Panc1 (cell line): ENCODE measurements around the gene ZNF180. TPM values are rescaled to one million over a fixed set of nuclear protein-coding genes. Genes with fewer than 3 reads are reported as not detected.
A peak's percentile ranks its signal among the peaks of the same experiment; 100 is the strongest.

Experiments used
- ATAC-seq: fragments of 200-7000 bp; cut with Tn5 transposase; 2 replicates; pipeline ENCODE4 v1.9.1; 2020; ENCODE audit warnings: mild to moderate bottlenecking, moderate library complexity
- BruUV-seq: library from RNA; stranded (reverse); fragments of 400-500 nt; replicated peaks from 2 replicates; lab custom pipeline; 2021; lab: Mats Ljungman, UMichigan
- CTCF ChIA-PET: fragments of 300-600 bp; sonication (Branson Sonifier 250); formaldehyde crosslinking; loops from one replicate; lab custom pipeline; 2022; ENCODE audit warnings: antibody characterized with exemption; lab: Charles Lee
- POLR2A ChIA-PET: fragments of 300-600 bp; sonication (Branson Sonifier 250); formaldehyde crosslinking; loops from one replicate; lab custom pipeline; 2022; ENCODE audit warnings: antibody characterized with exemption; lab: Charles Lee
- DNase-seq: peaks from one replicate; pipeline ENCODE4 v3.0.0-alpha.2; 2010; ENCODE audit warnings: low read depth, low spot score
- H3K27ac ChIP-seq: 2 replicates; pipeline ENCODE4 v1.5.1; 2011; ENCODE audit warnings: mild to moderate bottlenecking, low read length, inconsistent platforms
- H3K27me3 ChIP-seq: fragments of 200-500 bp; sonication (Bioruptor generic); 2 replicates; pipeline ENCODE4 v1.6.0; 2014; ENCODE audit warnings: low read length, inconsistent platforms; ENCODE audit not compliant: control insufficient read depth, insufficient read depth
- H3K36me3 ChIP-seq: fragments of 200-500 bp; sonication (Bioruptor generic); 2 replicates; pipeline ENCODE4 v1.5.1; 2014; ENCODE audit warnings: inconsistent platforms, mild to moderate bottlenecking, low read length, moderate library complexity; ENCODE audit not compliant: control insufficient read depth, insufficient read depth
- H3K4me1 ChIP-seq: 2 replicates; pipeline ENCODE4 v1.5.1; 2011; ENCODE audit warnings: inconsistent platforms, mild to moderate bottlenecking, low read length, moderate library complexity; ENCODE audit not compliant: control insufficient read depth, insufficient read depth
- H3K4me3 ChIP-seq, 2 experiments: 2 replicates each; pipeline ENCODE4 v1.5.1; 2011 to 2012; ENCODE audit warnings: low read depth in 2 of 2, low read length in 2 of 2, mild to moderate bottlenecking in 2 of 2, inconsistent platforms in 1 of 2, moderate library complexity in 1 of 2
- H3K9me3 ChIP-seq: fragments of 200-500 bp; sonication (Bioruptor generic); 2 replicates; pipeline ENCODE4 v1.5.1; 2014; ENCODE audit warnings: low read depth, mild to moderate bottlenecking, inconsistent platforms, low read length, moderate library complexity; ENCODE audit not compliant: control insufficient read depth, insufficient read depth
- POLR2AphosphoS5 ChIP-seq: IDR thresholded peaks from 2 replicates; pipeline ENCODE4 v1.6.1; 2012; ENCODE audit warnings: mild to moderate bottlenecking, low read depth, low read length, moderate library complexity
- SIN3A ChIP-seq: IDR thresholded peaks from 2 replicates; pipeline ENCODE4 v1.6.1; 2012; ENCODE audit warnings: low read depth, mild to moderate bottlenecking, low read length, moderate library complexity, borderline replicate concordance; ENCODE audit not compliant: insufficient read depth
- TCF7L2 ChIP-seq: IDR thresholded peaks from 2 replicates; pipeline ENCODE4 v1.6.1; 2011; ENCODE audit warnings: mild to moderate bottlenecking, low read depth, low read length, inconsistent platforms
- in situ Hi-C: cut with HindIII; loops from 2 replicates; pipeline ENCODE4 v1.10.0; 2016; ENCODE audit warnings: low sequenced_read_pairs, low pct_unique_long_range_greater_than_20kb
- intact Hi-C: fragments of 100-400 bp; cut with micrococcal nuclease; formaldehyde crosslinking; loops from one replicate; pipeline ENCODE4 v1.10.0; 2022; ENCODE audit not compliant: unreplicated experiment
- total RNA-seq: library from RNA; stranded (reverse); gene quantifications from one replicate; pipeline ENCODE4 v1.2.1, GENCODE V29; 2021; ENCODE audit not compliant: unreplicated experiment
- TF ChIP-seq, protein P1 (sequence below): fragments of 450-650 bp; IDR thresholded peaks from 2 replicates; pipeline ENCODE4 v1.5.1; 2017; ENCODE audit warnings: mild to moderate bottlenecking
- TF ChIP-seq, protein P2 (sequence below), 2 experiments: IDR thresholded peaks; 2 replicates each; pipeline ENCODE4 v1.6.1; 2011 to 2012; ENCODE audit warnings: low read depth in 2 of 2, control low read depth in 1 of 2, low read length in 1 of 2, mild to moderate bottlenecking in 1 of 2, moderate library complexity in 1 of 2; ENCODE audit not compliant: insufficient read depth in 1 of 2

Gene ZNF180
- total RNA-seq, 1 experiment from 2014 or later = 6.7 TPM

- ChIA-PET POLR2A (no interaction called here), CTCF (no interaction called here)
- Histone ChIP-seq H3K4me3 (no peak overlapping the region), H3K27ac (no peak overlapping the region), H3K9me3 (no peaks in the 10 kb centered on the region), H3K36me3 (no peaks in the 10 kb centered on the region), H3K27me3 (no peaks in the 10 kb centered on the region), H3K4me1 (peaks cover 4% of the 10 kb centered on the region; the same call in 1 of the 2 replicates)
- intact Hi-C loops (no loop called here), in situ Hi-C loops (no loop called here)
- DNase-seq (no peak), ATAC-seq (no peak)
- TF ChIP-seq, protein P1, sequence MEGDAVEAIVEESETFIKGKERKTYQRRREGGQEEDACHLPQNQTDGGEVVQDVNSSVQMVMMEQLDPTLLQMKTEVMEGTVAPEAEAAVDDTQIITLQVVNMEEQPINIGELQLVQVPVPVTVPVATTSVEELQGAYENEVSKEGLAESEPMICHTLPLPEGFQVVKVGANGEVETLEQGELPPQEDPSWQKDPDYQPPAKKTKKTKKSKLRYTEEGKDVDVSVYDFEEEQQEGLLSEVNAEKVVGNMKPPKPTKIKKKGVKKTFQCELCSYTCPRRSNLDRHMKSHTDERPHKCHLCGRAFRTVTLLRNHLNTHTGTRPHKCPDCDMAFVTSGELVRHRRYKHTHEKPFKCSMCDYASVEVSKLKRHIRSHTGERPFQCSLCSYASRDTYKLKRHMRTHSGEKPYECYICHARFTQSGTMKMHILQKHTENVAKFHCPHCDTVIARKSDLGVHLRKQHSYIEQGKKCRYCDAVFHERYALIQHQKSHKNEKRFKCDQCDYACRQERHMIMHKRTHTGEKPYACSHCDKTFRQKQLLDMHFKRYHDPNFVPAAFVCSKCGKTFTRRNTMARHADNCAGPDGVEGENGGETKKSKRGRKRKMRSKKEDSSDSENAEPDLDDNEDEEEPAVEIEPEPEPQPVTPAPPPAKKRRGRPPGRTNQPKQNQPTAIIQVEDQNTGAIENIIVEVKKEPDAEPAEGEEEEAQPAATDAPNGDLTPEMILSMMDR = no peak
- TF ChIP-seq POLR2AphosphoS5 (no peak), TCF7L2 (no peak), SIN3A (no peak)
- TF ChIP-seq, protein P2, sequence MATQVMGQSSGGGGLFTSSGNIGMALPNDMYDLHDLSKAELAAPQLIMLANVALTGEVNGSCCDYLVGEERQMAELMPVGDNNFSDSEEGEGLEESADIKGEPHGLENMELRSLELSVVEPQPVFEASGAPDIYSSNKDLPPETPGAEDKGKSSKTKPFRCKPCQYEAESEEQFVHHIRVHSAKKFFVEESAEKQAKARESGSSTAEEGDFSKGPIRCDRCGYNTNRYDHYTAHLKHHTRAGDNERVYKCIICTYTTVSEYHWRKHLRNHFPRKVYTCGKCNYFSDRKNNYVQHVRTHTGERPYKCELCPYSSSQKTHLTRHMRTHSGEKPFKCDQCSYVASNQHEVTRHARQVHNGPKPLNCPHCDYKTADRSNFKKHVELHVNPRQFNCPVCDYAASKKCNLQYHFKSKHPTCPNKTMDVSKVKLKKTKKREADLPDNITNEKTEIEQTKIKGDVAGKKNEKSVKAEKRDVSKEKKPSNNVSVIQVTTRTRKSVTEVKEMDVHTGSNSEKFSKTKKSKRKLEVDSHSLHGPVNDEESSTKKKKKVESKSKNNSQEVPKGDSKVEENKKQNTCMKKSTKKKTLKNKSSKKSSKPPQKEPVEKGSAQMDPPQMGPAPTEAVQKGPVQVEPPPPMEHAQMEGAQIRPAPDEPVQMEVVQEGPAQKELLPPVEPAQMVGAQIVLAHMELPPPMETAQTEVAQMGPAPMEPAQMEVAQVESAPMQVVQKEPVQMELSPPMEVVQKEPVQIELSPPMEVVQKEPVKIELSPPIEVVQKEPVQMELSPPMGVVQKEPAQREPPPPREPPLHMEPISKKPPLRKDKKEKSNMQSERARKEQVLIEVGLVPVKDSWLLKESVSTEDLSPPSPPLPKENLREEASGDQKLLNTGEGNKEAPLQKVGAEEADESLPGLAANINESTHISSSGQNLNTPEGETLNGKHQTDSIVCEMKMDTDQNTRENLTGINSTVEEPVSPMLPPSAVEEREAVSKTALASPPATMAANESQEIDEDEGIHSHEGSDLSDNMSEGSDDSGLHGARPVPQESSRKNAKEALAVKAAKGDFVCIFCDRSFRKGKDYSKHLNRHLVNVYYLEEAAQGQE (IDR thresholded peaks at IDR 0.05; ENCODE audit: insufficient read depth in 1 of 2, low read depth in 2 of 2, low read length in 1 of 2) = no peak
- no TSS peak for BruUV-seq
Measured at GRCh38 chr19:44451687-44452086, 48.6 kb downstream of the ZNF180 start.

DNA sequence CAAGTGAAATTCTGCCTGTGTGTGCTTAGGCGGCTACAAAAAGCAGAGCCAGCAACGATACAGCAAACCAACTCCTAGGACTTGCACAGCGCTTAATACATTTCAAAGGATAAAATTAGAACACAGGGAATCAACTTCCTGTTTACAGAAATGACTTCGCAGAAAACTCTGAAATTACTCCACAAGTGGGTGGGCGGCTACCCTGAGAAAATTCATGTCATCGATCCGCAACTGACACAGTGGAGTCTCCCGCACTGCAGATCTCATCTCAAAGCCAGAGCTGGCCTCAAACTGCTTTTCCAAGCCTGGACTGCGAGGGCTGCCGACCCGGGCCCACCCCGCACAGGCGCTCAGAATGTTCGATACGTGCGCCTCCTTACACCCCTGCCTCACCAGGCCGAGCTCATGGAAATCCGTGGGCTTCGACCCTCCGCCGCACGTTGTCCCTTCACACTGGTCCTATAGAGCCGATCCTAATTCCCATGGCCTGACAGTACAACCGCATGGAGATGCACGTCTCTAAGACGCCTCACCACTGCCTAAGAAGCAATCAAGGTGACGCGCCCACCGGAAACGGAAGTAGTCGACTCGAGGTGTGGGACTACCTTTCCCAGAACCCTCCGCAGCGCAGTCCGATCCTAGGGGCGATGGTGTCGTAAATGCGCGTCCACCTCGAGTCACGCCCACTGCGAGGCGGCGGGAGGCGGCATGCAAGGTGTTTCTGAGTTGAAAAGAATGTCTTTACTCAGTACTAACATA, 52.2 kb downstream of the ZNF180 start, which contains the start of gene ZNF229:
TSS of gene ZNF229 (minus strand) at position 557 of the 759 bp plus-strand sequence. CDS start 5,625 bp downstream, outside the sequence.
- H3K9me3 ChIP-seq = no peaks in the 10 kb centered on the region
- ChIA-PET POLR2A (no interaction called here), CTCF (no interaction called here)
- TF ChIP-seq SIN3A (0 out of 2 replicates have a peak, but pooled peaks have one; percentile 69), POLR2AphosphoS5 (peak; percentile 50; the same call in 1 of the 2 replicates)
- TF ChIP-seq, protein P1 = no peak
- no peaks in the 10 kb centered on the region for H3K36me3 ChIP-seq
- BruUV-seq = no TSS peak
- H3K4me3 ChIP-seq = peak within 1 kb of the TSS; percentile 74 to 81
- DNase-seq (peak; percentile 73), ATAC-seq (peak; percentile 100)
- intact Hi-C loops = no loop called here
- no peaks in the 10 kb centered on the region for H3K27me3 ChIP-seq
- H3K27ac ChIP-seq = peak within 1 kb of the TSS; percentile 81
- peaks cover 4% of the 10 kb centered on the region; the same call in 1 of the 2 replicates for H3K4me1 ChIP-seq
- in situ Hi-C loops = no loop called here
